RWPE2 (cell line): ENCODE measurements around the gene UBE3C.

Experiments
- ATAC-seq: fragments of 200-7000 bp; cut with Tn5 transposase; 3 replicates; pipeline ENCODE4 v1.9.1; 2021; ENCODE audit warnings: low read depth
- DNase-seq: peaks from one replicate; pipeline ENCODE4 v3.0.0-alpha.2; 2020; ENCODE audit warnings: low spot score
- H3K27ac ChIP-seq: fragments of 450-650 bp; 2 replicates; pipeline ENCODE4 v1.5.1; 2017; ENCODE audit warnings: mild to moderate bottlenecking; ENCODE audit not compliant: poor library complexity, severe bottlenecking
- H3K27me3 ChIP-seq: fragments of 250-450 bp; sonication (Bioruptor Pico); 2 replicates; pipeline ENCODE4 v1.5.1; 2021; ENCODE audit warnings: mild to moderate bottlenecking, moderate library complexity; ENCODE audit not compliant: insufficient read depth, poor library complexity, severe bottlenecking
- H3K36me3 ChIP-seq: fragments of 250-450 bp; sonication (Bioruptor Pico); 2 replicates; pipeline ENCODE4 v1.5.1; 2020; ENCODE audit warnings: low read depth, mild to moderate bottlenecking, moderate library complexity
- H3K4me1 ChIP-seq: fragments of 250-450 bp; sonication (Bioruptor Pico); 2 replicates; pipeline ENCODE4 v1.5.1; 2021; ENCODE audit warnings: mild to moderate bottlenecking, moderate library complexity; ENCODE audit not compliant: insufficient read depth, poor library complexity, severe bottlenecking
- H3K4me3 ChIP-seq: fragments of 250-450 bp; sonication (Bioruptor Pico); 2 replicates; pipeline ENCODE4 v1.5.1; 2021; ENCODE audit warnings: mild to moderate bottlenecking, moderate library complexity; ENCODE audit not compliant: severe bottlenecking
- H3K9me3 ChIP-seq: fragments of 250-450 bp; sonication (Bioruptor Pico); 2 replicates; pipeline ENCODE4 v1.5.1; 2021; ENCODE audit warnings: mild to moderate bottlenecking, moderate library complexity; ENCODE audit not compliant: severe bottlenecking
- TF ChIP-seq, protein P1 (sequence below): fragments of 450-650 bp; IDR thresholded peaks from one replicate; pipeline ENCODE4 v1.5.1; 2017; ENCODE audit warnings: mild to moderate bottlenecking, moderate library complexity; ENCODE audit not compliant: poor library complexity, severe bottlenecking

Gene UBE3C

DNA sequence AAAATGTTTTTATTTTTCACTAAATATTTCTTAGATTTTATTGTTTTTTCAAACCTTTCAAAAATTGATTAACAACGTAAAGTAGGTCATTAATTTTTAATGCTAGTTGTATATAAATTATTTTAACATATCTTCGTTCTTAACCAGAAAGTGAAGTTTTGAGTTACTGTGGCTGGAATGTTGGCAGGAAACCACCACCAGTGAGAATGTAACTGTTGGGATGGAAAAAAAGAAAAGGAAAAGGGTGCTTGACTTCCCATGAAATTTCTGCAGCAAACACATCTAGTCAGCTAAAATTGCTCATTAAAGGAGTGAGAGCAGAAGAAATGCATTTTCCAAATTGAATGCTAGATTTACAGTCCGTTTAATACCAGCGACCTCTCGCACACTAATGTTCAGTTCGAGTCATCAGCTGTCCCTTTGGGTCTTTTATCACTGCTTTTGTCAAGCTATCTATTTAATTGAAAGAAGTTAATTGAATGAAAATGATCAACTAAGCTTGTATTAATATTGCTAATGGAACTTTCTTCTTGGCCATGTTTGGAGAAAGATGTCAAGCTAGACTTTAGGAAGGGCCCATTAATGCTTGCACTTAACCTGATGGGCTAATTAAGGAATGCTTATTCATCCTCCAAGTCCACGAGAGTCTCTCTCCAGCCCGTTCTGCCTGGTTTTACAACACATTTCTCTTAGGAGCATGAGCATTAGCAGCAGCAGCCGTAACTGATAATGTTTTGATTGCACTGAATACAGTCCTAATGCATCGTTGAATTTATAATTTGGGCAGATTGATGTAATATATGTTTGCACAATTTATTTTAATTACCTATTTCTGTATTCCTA is 70.1 kb downstream of the UBE3C start:
- Histone ChIP-seq H3K9me3 (no peaks in the 10 kb centered on the region), H3K27ac (no peak overlapping the region), H3K4me1 (no peaks in the 10 kb centered on the region), H3K36me3 (peaks cover 80% of the 10 kb centered on the region), H3K27me3 (no peaks in the 10 kb centered on the region), H3K4me3 (no peak overlapping the region)
- DNase-seq (no peak), ATAC-seq (no peak)
- TF ChIP-seq, protein P1, sequence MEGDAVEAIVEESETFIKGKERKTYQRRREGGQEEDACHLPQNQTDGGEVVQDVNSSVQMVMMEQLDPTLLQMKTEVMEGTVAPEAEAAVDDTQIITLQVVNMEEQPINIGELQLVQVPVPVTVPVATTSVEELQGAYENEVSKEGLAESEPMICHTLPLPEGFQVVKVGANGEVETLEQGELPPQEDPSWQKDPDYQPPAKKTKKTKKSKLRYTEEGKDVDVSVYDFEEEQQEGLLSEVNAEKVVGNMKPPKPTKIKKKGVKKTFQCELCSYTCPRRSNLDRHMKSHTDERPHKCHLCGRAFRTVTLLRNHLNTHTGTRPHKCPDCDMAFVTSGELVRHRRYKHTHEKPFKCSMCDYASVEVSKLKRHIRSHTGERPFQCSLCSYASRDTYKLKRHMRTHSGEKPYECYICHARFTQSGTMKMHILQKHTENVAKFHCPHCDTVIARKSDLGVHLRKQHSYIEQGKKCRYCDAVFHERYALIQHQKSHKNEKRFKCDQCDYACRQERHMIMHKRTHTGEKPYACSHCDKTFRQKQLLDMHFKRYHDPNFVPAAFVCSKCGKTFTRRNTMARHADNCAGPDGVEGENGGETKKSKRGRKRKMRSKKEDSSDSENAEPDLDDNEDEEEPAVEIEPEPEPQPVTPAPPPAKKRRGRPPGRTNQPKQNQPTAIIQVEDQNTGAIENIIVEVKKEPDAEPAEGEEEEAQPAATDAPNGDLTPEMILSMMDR: no peak

DNA sequence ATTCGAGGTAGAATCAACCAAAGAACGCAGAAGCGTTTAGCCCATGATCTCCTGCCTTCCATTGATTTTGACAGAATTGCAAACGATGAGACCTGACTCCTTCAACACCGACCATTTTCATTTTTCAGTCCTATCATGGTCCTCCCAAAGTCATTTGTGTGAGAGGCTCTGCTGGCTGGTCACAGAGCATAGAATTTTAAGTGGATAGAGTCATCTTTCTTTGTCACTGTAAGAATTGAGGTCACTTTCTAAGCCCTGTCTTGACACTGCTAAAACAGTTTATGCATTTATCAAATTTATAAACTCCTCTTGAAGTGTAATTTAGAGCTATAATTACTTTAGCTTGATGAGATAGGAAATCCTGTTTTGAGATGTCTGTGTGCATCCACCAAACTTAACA is 72.0 kb downstream of the UBE3C start:
- Histone ChIP-seq H3K4me1 (no peaks in the 10 kb centered on the region), H3K9me3 (no peaks in the 10 kb centered on the region), H3K27me3 (no peaks in the 10 kb centered on the region), H3K36me3 (peaks cover 84% of the 10 kb centered on the region), H3K27ac (no peak overlapping the region), H3K4me3 (no peak overlapping the region)
- ATAC-seq: no peak
- TF ChIP-seq, protein P1: no peak
- DNase-seq: no peak

- H3K27ac ChIP-seq: no peak overlapping the region
- no peak overlapping the region for H3K4me3 ChIP-seq
- H3K27me3 ChIP-seq: no peaks in the 10 kb centered on the region
- H3K9me3 ChIP-seq: no peaks in the 10 kb centered on the region
- DNase-seq (no peak), ATAC-seq (no peak)
- peaks cover 94% of the 10 kb centered on the region for H3K36me3 ChIP-seq
- no peaks in the 10 kb centered on the region for H3K4me1 ChIP-seq
- TF ChIP-seq, protein P1: no peak
Measured at GRCh38 chr7:157211690-157212089, 73.0 kb downstream of the UBE3C start.

- Histone ChIP-seq H3K36me3 (peaks cover 83% of the 10 kb centered on the region), H3K9me3 (no peaks in the 10 kb centered on the region), H3K27me3 (no peaks in the 10 kb centered on the region), H3K4me1 (no peaks in the 10 kb centered on the region), H3K4me3 (no peak overlapping the region), H3K27ac (no peak overlapping the region)
- no peak for DNase-seq
- no peak for ATAC-seq
- TF ChIP-seq, protein P1: no peak
Measured at GRCh38 chr7:157219154-157219553, 80.4 kb downstream of the UBE3C start.
